PC-9 (cell line): ENCODE data around the gene SAMD11. TPM values are rescaled to one million over a fixed set of nuclear protein-coding genes. Genes with fewer than 3 reads are reported as not detected.

Experiments used
- BruUV-seq: library from RNA; stranded (reverse); fragments of 400-500 nt; replicated peaks from 2 replicates; lab custom pipeline; 2021; lab: Mats Ljungman, UMichigan
- CTCF ChIA-PET: fragments of 300-600 bp; sonication (Branson Sonifier 250); formaldehyde crosslinking; loops from one replicate; lab custom pipeline; 2022; ENCODE audit warnings: antibody characterized with exemption; lab: Charles Lee
- POLR2A ChIA-PET: fragments of 300-600 bp; sonication (Branson Sonifier 250); formaldehyde crosslinking; loops from one replicate; lab custom pipeline; 2022; ENCODE audit warnings: antibody characterized with exemption; ENCODE audit not compliant: unreplicated experiment; lab: Charles Lee
- DNase-seq, 2 experiments: peaks; one replicate each; pipeline versions ENCODE4 v3.0.0 to v3.0.0-alpha.2; 2015 to 2022; ENCODE audit warnings: mixed read lengths in 1 of 2
- H2AFZ ChIP-seq: fragments of 200-600 bp; sonication (generic); 2 replicates; pipeline ENCODE4 v1.8.1; 2017; ENCODE audit warnings: antibody characterized with exemption
- H3F3A ChIP-seq: fragments of 200-600 bp; sonication (generic); 2 replicates; pipeline ENCODE4 v1.8.1; 2017; ENCODE audit warnings: antibody characterized with exemption, mild to moderate bottlenecking, low read depth; ENCODE audit not compliant: insufficient read depth
- H3K27ac ChIP-seq: fragments of 200-600 bp; sonication (generic); 2 replicates; pipeline ENCODE4 v1.6.1; 2016; ENCODE audit warnings: mixed run types
- H3K27me3 ChIP-seq: fragments of 200-600 bp; sonication (generic); 2 replicates; pipeline ENCODE4 v1.6.1; 2016; ENCODE audit warnings: low read depth, mixed run types; ENCODE audit not compliant: insufficient read depth
- H3K36me3 ChIP-seq: fragments of 200-600 bp; sonication (generic); 2 replicates; pipeline ENCODE4 v1.6.1; 2016; ENCODE audit warnings: low read depth, mixed run types
- H3K4me1 ChIP-seq: fragments of 200-600 bp; sonication (generic); replicated peaks from 2 replicates; pipeline ENCODE4 v1.6.1; 2016; ENCODE audit warnings: mixed run types; ENCODE audit not compliant: insufficient read depth
- H3K4me2 ChIP-seq: fragments of 200-600 bp; sonication (generic); 2 replicates; pipeline ENCODE4 v1.6.1; 2017; ENCODE audit warnings: mixed run types
- H3K4me3 ChIP-seq: fragments of 200-600 bp; sonication (generic); 2 replicates; pipeline ENCODE4 v1.6.1; 2016; ENCODE audit warnings: mixed run types
- H3K79me2 ChIP-seq: fragments of 200-600 bp; sonication (generic); 2 replicates; pipeline ENCODE4 v1.6.1; 2017; ENCODE audit warnings: low read depth, mixed run types
- H3K9me2 ChIP-seq: fragments of 200-600 bp; sonication (generic); 2 replicates; pipeline ENCODE4 v1.8.1; 2017; ENCODE audit warnings: mild to moderate bottlenecking; ENCODE audit not compliant: insufficient read depth
- H3K9me3 ChIP-seq: fragments of 200-600 bp; sonication (generic); 2 replicates; pipeline ENCODE4 v1.8.1; 2016; ENCODE audit warnings: low read depth; ENCODE audit not compliant: insufficient read depth
- H4K20me1 ChIP-seq: fragments of 200-600 bp; sonication (generic); 2 replicates; pipeline ENCODE4 v1.8.1; 2017; ENCODE audit not compliant: insufficient read depth
- CTCF ChIP-seq: fragments of 200-600 bp; sonication (generic); conservative IDR thresholded peaks from 2 replicates; pipeline ENCODE4 v1.6.1; 2017; ENCODE audit warnings: mixed run types, antibody characterized with exemption, mild to moderate bottlenecking, moderate library complexity
- EZH2 ChIP-seq: fragments of 200-600 bp; sonication (generic); IDR thresholded peaks from 2 replicates; pipeline ENCODE4 v1.8.0; 2017; ENCODE audit warnings: antibody characterized with exemption, low read depth
- intact Hi-C: fragments of 100-400 bp; cut with micrococcal nuclease; formaldehyde crosslinking; loops from one replicate; pipeline ENCODE4 v1.10.0; 2022; ENCODE audit not compliant: unreplicated experiment
- total RNA-seq: library from RNA; stranded (reverse); gene quantifications from 2 replicates; pipeline ENCODE4 v1.2.3, GENCODE V29; 2021

Gene SAMD11
- total RNA-seq, 1 experiment from 2014 or later, result 0.59 TPM

GRCh38 chr1:927748-928147, 4.0 kb downstream of the SAMD11 start:
- no peaks in the 10 kb centered on the region for H3K9me3 ChIP-seq
- H3K27ac ChIP-seq, result no peak overlapping the region
- CTCF ChIA-PET, result no interaction called here
- POLR2A ChIA-PET, result no interaction called here
- no peaks in the 10 kb centered on the region for H3K36me3 ChIP-seq
- H3K79me2 ChIP-seq, result no peaks in the 10 kb centered on the region
- intact Hi-C loops, result no loop called here
- no peak overlapping the region for H3K4me3 ChIP-seq
- peaks cover 26% of the 10 kb centered on the region for H3K27me3 ChIP-seq
- H4K20me1 ChIP-seq, result no peaks in the 10 kb centered on the region; the same call in 1 of the 2 replicates
- H2AFZ ChIP-seq, result no peak overlapping the region
- no peak for DNase-seq
- TF ChIP-seq EZH2, result no peak
- no peak for TF ChIP-seq CTCF
- no TSS peak for BruUV-seq
- H3K4me1 ChIP-seq, result peaks cover 2% of the 10 kb centered on the region
- H3K9me2 ChIP-seq, result no peaks in the 10 kb centered on the region
- H3F3A ChIP-seq, result peaks cover 18% of the 10 kb centered on the region
- no peak overlapping the region for H3K4me2 ChIP-seq

- H3K4me1 ChIP-seq, result peaks cover 12% of the 10 kb centered on the region
- BruUV-seq, result no TSS peak
- no peaks in the 10 kb centered on the region for H3K9me2 ChIP-seq
- no peak overlapping the region for H3K4me2 ChIP-seq
- no peaks in the 10 kb centered on the region for H3K9me3 ChIP-seq
- peaks cover 26% of the 10 kb centered on the region for H3K27me3 ChIP-seq
- H3F3A ChIP-seq, result peaks cover 23% of the 10 kb centered on the region
- H3K27ac ChIP-seq, result no peak overlapping the region
- ChIA-PET POLR2A (no interaction called here), CTCF (interaction anchor here (0.7 kb wide), 1 partner anchor 9 kb away, joined by 4 read pairs; no protein-coding TSS in a partner anchor)
- no peak for TF ChIP-seq EZH2
- H4K20me1 ChIP-seq, result no peaks in the 10 kb centered on the region
- intact Hi-C loops, result no loop called here
- DNase-seq, result no peak
- H3K79me2 ChIP-seq, result no peaks in the 10 kb centered on the region
- no peak overlapping the region for H3K4me3 ChIP-seq
- no peak overlapping the region for H2AFZ ChIP-seq
- H3K36me3 ChIP-seq, result no peaks in the 10 kb centered on the region
Measured at GRCh38 chr1:928825-929661, 5.3 kb downstream of the SAMD11 start.

- H3K27me3 ChIP-seq, result peaks cover 28% of the 10 kb centered on the region
Measured at GRCh38 chr1:929712-930632, 6.2 kb downstream of the SAMD11 start.

More at GRCh38 chr1:929712-930632, 6.2 kb downstream of the SAMD11 start:
- Histone ChIP-seq H3K9me2 (no peaks in the 10 kb centered on the region), H3K9me3 (no peaks in the 10 kb centered on the region), H2AFZ (no peak overlapping the region), H3F3A (peaks cover 24% of the 10 kb centered on the region), H3K36me3 (no peaks in the 10 kb centered on the region), H3K4me1 (peaks cover 13% of the 10 kb centered on the region), H3K4me3 (no peak overlapping the region), H3K79me2 (no peaks in the 10 kb centered on the region), H3K27ac (no peak overlapping the region), H4K20me1 (no peaks in the 10 kb centered on the region), H3K4me2 (no peak overlapping the region)
- BruUV-seq, result no TSS peak
- POLR2A ChIA-PET, result no interaction called here
- no peak for DNase-seq
- intact Hi-C loops, result no loop called here
- no peak for TF ChIP-seq EZH2
- TF ChIP-seq CTCF, result no peak
- CTCF ChIA-PET, result no interaction called here
